ENCODE measurements around the gene PRR19.

GRCh38 chr19:42326969-42327368 is 25.0 kb downstream of the PRR19 start:
- TF ChIP-seq POLR2A (IDR thresholded peaks at IDR 0.05) (no peak), CTCF (IDR thresholded peaks at IDR 0.05) (no peak)

Measured in testis (tissue), 2 donors.